GM18502 (cell line): ENCODE results near the gene TCF12.
A peak's percentile ranks its signal among the peaks of the same experiment; 100 is the strongest.

ENCODE experiments used
- ATAC-seq: cut with Tn5 transposase; IDR thresholded peaks from one replicate; pipeline ENCODE4 v1.9.1; 2021; ENCODE audit warnings: mild to moderate bottlenecking; ENCODE audit not compliant: unreplicated experiment, poor library complexity

The TCF12 gene

GRCh38 chr15:57302640-57303257, 384.3 kb downstream of the TCF12 start:
- no peak for ATAC-seq

GRCh38 chr15:57305009-57305408, 386.6 kb downstream of the TCF12 start:
- ATAC-seq = no peak

- ATAC-seq = peak; percentile 63
Observed at GRCh38 chr15:57306161-57306943, 387.9 kb downstream of the TCF12 start.

DNA sequence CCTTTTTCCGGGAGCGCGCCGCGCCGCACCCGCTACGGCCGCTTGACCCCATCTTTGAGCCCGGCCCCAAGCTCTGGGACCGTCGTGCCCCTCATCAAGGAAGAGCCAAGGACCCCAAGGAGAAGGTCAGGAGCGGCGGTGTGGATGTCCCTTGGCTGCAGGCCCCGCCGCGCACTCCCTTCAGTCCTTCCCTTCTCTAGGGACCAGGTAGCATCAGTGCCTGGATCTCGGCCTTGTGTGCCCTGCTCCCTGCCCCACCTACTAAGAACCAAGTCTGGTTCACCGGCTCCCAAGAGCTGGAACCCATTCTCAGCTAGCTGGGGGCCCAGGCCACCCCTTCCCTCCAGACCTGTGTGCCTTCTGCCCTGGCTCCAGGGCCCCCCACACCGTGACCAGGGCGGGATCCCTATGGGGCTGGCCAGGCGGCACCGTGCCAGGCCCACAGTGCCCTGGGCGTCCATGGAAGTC, 388.5 kb downstream of the TCF12 start:
- ATAC-seq = no peak

GRCh38 chr15:57307527-57308169, 389.2 kb downstream of the TCF12 start:
- ATAC-seq = no peak

GRCh38 chr15:57308170-57308545, 389.7 kb downstream of the TCF12 start:
- ATAC-seq = no peak

DNA sequence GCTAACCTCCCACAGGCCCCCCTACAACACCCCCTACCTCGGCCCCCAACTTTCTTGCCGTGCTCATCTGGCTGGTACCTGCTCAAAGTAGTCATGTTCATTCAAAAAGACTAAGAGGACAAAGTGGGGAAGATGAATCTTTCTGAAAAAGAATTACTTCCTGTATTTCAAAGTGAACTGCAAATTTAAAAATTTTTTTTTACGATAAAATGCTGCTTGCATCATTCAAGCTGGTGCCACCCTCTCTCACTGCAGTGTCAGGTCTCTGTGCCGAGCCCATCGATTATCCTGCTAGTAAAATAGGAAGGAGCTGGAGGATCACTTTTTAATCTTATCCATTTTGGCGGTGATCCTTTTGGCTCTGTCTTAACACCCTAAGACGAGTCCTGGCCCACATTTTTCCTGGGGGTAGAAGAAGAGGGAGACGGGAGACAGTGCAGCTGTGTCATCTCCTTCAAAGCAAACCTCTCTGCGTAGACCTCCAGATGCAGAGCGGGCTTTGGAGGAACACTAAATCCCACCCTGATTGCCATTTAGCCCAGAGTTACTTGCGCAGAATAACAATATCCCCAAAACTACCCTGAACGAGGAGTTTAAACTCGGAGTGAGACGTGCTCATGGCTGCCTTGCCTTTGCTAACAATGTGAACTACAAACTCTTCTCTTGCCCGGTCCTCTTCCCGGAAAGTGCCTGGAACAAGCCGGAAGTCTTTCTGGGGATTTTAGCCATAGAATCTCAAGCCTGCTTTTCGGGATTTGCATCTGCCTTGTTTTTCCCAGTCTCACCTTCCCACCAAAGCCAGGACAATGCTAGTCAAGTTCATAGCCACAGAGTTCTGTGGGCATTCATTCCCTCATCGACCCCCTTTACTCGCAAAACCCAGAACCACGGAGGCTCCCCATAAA, 391.7 kb downstream of the TCF12 start:
- no peak for ATAC-seq

- no peak for ATAC-seq
Observed at GRCh38 chr15:57310876-57311275, 392.4 kb downstream of the TCF12 start.

DNA sequence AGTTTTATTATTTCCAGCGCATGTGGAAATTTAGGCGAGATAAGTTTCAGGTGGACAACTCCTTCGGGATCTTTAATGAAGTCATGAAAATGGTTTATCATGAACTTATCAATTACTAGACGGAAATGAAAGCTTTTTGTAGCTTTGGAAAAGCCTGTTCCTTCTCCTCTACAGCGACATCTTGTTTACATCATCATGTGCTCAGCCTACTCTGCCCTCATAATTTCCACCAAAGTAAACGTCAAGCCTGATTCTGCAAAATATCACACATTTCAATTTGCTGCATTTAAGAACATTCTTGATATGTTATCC, 393.5 kb downstream of the TCF12 start:
- ATAC-seq = no peak

- ATAC-seq = no peak
Observed at GRCh38 chr15:57312318-57313133, 394.1 kb downstream of the TCF12 start.

- ATAC-seq = no peak
Observed at GRCh38 chr15:57313134-57313483, 394.7 kb downstream of the TCF12 start.

GRCh38 chr15:57314221-57314620, 395.8 kb downstream of the TCF12 start:
- ATAC-seq = no peak

DNA sequence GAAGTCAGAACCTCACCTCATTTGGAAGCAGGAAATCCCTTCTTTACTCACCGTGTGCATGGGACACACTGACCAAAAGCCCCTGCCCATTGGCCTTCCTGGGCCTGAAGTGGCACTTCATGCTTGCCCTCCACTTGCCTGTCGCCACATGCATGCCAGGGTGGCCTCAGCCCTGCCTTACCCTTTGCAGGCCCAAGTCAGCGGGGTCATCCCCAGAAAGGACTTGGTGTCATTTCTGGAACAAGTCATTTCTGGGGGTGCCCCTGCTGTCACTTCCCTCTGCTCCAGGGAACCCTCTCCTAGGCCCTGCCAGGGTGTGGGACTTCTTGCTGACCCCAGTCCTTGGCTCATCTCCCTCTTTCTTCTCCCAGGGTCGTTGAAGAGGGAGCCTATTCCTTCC, 398.0 kb downstream of the TCF12 start:
- no peak for ATAC-seq

DNA sequence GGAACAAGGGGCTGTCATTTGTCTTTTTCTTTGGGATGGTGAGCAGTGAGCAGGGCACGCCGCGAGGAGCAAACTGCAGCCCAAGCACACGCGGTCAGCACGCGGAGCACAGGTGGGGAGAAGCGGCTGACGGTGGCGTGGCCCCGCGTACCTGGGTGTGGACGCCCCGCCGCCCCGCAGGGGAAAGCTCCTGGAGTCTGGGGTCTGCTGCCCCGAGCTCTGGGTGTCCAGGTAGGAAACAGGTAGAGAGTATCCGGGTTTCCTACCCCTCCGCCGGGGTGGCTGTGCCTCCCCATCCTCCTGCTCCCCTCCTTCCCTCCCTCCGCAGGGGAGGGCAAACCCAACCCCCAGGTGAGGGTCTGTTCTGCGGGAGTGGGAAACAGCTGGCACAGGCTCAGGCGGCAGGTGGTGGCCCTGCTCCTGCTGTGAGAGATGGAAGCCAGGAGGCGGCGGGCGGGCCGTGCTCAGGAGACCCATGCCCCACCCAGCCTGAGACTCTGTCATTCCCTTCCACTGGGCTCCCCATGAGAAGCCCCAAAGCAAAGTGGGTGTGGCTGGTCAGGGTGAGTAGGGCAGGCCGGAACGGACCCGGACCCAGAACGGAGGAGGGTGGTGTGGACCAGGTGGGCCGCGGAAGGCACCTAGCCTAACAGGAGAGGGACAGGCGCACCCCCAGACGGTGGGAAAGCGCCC, 400.9 kb downstream of the TCF12 start:
- no peak for ATAC-seq

- no peak for ATAC-seq
Observed at GRCh38 chr15:57319919-57320560, 401.6 kb downstream of the TCF12 start.

- ATAC-seq = no peak
Observed at GRCh38 chr15:57320631-57321220, 402.3 kb downstream of the TCF12 start.

- ATAC-seq = no peak
Observed at GRCh38 chr15:57321485-57321884, 403.0 kb downstream of the TCF12 start.

- ATAC-seq = no peak
Observed at GRCh38 chr15:57321973-57322601, 403.6 kb downstream of the TCF12 start.
